Activated naive CD4-positive, alpha-beta T cell treated with anti-CD3 and anti-CD28 coated beads, Interleukin-2, amount 50 U/mL, for 16 hours (primary cell): Measurements from ENCODE around the gene PFN3.
"Not testable (repeated sequence)": the region's sequence is repeated elsewhere in the genome, so short reads cannot be mapped to it uniquely, and the experiment has no call there.

Source experiments
- DNase-seq: peaks from one replicate; pipeline ENCODE4 v3.0.0-alpha.2; 2020

PFN3 gene

DNA sequence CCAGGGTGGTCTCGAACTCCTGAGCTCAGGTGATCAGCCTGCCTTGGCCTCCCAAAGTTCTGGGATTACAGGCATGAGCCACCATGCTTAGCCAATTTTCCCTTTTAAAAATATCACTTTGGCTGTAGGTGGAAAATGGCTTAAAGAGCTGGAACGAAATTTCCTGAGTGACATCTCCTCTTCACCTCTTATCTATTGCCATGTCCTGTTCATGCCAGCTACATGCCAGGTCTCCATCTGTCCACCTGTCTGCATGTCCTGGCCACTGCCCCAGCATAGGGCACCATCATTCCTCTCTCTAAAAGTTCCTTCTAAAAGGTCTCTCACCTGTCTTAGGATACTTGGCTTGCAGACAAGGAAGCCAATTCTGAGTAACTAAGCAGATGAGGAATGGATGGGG is 23.2 kb upstream of the PFN3 start:
- no peak for DNase-seq

DNA sequence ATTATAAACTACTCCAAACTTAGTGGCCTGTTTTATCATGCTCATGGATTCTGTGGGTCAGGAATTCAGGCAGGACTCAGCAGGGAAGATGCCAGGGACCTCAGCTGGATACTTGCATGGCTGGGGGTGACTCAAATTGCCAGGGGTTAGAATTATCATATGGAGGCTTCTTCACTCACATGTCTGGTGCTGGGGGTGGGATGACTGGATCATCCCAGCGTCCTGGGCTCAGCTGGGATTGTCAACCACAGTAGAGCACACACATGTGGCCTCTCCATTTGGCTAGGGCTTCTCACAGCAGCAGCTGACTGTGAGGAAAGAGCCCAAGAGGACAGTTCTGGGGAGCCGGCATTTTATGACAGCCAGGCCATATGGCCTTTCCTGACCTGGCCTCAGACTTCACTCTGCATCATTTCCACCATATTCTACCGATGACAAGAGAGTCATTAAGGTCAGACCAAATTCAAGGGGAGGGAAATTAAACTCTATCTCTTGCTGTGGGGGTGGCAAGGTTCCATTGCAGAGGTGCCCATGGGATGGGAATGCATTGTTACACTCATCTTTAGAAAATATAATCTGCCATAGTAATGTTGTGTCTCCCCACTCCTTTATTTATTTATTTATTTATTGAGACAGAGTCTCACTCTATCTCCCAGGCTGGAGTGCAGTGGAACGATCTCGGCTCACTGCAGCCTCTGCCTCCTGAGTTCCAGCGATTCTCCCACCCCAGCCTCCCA is 20.8 kb upstream of the PFN3 start:
- DNase-seq, result no peak

DNA sequence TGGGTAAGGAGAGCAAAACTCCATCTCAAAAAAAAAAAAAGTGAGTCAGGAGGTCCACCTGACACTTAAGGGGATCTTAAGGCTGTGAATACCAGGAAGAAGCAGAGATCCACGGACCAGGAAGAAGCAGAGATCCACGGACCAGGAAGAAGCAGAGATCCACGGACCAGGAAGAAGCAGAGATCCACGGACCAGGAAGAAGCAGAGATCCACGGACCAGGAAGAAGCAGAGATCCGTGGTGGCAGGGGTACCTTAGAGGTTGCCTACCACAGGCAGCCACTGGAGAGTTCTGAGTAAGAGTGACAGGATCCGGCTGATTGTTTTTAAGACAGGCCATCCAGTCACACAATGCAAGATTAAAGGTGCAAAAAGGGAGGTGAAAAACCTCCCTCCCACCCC is 20.0 kb upstream of the PFN3 start:
- not testable (repeated sequence) for DNase-seq

DNA sequence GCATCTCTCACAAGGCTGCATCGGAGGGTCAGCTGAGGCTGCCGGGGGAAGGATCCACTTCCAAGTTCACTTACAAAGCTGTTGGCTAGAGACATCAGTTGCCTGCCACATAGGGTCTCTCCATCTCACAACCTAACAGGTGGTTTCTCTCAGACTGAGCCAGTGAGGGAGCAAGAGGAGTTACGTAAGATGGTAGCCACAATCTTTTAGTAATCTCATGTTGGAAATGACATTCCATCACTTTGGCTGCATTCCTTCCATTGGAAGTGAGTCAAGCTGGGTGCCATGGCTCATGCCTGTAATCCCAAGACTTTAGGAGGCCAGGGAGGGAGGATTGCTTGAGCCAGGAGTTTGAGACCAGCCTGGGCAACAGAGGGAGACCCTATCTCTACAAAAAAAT is 18.6 kb upstream of the PFN3 start:
- no peak for DNase-seq

DNA sequence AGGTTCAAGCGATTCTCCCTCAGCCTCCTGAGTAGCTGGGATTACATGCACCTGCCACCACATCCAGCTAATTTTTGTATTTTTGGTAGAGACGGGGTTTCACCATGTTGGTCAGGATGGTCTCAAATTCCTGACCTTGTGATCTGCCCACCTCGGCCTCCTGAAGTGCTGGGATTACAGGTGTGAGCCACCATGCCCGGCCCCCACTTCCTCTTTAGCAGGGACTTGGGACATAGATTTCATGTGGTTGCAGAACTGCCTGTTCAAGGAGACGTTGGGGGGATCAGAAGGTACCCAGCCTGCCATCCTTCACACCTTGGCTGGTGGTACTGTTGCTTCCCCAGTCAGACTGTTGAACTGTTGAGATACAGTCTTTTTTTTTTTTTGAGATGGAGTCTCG is 16.6 kb upstream of the PFN3 start:
- DNase-seq, result not testable (repeated sequence)

DNA sequence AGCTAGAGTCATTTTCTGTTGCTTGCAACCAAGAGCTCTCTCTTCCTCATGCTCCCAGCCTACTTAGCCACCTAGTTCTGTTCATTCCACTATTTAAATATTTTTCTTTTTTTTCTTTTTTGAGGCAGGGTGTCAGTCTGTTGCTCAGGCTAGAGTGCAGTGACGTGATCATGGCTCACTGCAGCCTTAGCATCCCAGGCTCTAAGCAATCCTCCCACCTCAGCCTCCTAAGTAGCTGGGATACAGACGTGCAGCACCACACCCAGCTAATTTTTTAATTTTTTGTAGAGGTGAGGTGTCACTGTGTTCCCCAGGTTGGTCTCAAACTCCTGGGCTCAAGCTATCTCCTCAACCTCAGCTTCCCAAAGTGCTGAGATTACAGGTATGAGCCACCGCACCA is 14.0 kb upstream of the PFN3 start:
- no peak for DNase-seq

DNA sequence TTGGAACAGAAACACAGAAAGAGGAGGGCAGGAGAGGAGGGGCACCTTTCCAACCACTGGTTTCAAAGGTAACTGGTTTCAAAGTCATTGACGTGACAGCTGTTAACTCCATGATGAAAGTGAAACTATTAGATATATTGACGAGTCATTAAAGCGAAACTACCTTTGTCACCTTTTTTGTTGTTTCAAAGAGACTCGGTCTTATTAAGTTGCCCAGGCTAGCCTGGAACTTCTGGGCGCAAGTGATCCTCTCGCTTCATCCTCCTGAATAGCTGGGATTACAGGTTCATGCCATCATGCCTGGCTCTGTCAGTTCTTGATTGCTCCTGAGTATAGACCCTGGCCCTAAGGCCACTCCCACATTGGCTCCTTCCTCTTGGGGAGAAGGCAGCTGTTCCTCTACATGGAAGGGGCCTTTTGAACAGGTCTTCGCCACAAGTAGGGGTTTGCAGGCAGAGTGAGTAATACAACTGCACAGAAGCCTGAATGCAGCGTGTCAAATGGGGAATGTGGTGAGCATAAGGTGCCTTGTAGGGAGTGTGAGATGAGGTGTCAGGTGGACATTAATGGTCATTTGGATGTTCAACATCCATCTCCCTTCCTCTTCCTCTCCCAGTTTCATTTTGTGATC is 12.3 kb upstream of the PFN3 start:
- DNase-seq, result no peak

DNA sequence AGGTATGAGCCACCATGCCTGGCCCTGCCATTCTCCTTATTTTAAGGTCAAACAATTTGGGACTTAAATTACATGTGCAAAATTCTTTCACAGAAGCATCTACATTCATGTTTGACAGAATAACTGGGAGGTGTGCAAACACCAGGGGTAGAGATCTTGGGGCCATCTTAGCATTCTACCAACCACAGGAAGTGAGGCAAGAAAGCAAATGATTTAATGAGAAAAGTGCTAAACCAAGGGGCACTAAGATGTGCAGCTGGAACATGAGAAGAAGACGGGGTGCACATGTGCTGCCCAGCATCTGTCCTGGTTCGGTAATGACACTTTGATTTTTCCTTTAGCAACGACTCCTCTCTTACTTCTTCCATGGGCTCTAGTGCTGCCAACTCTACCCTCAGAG is 10.1 kb upstream of the PFN3 start:
- no peak for DNase-seq

DNA sequence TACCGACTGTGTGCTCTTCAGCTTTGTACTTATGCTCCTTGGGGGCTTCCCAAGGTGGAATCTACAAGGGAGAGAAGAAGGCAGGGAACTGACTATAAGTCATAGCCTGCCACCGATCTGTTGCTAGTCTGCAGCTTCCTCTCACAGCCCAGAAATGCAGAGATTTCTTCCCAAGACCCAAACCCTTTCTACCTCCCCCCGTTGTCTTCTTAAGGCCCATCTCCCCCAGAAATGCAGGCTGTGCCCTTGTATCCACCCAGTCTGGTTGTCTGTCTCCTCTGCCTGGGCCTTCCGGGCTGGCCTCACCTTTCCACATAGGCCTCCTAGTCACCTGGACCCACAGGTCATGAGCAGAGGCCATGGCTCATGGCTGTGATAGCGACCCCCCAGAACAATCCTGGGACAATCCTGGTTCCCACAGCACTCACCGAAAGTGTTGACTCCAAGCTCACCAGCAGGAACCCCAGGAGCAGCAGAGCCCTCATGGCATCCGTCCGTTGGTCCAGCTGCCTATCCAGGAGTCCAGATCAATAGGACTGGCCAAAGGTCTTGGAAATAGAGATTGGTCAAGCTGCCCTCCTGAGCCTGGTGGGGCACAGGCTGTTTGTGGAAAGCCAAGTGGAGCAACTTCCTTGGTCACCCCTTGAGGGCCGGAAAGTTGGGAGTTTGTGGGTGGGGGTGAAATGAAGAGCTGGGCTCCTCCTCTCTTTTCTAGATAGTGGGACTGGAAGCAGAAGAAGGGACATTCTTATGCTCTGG is 8.8 kb upstream of the PFN3 start, which contains the start of gene F12:
F12 (minus strand) TSS at position 522 of the 759 bp plus-strand sequence; CDS start at position 485, 37 bp downstream.
- DNase-seq, result no peak

DNA sequence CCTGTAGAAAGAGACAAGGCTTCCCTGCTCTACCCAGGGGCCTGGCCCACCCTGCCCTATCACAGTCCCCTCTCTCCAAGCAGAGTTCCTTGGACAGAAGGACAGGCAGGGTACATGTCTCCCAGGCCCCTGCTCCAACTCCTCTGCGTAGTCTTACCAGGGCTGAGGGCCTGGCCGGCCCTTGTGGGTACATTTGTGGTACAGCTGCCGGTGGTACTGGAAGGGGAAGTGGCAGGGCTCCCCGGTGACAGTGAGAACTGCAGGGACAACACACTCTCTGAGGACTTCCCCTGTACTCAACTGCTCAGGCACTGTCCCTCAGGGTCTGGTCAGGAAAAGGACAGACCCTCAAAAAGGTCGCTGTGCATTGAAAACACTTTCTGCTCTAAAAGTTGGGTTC is 5.3 kb upstream of the PFN3 start:
- DNase-seq, result no peak

DNA sequence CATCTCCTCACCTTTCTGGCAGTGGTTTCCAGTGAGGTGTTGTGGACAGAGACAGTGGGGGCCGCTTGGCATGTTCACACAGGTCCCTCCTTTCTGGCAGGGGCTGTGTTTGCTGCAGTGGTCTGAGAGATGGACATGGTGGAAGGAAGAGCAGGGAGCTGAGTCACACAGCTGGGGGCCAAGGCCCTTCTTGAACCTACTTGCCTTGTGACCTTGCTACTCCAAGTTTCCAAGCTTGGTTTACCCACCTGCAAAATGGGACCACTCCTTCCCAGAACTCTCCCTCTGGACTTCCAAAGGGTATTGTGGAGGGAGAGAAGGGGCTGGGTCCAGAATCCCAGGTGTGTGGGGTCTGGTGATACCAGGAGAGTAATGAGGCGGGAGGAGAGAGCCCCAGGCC is 4.9 kb upstream of the PFN3 start:
- DNase-seq, result no peak

DNA sequence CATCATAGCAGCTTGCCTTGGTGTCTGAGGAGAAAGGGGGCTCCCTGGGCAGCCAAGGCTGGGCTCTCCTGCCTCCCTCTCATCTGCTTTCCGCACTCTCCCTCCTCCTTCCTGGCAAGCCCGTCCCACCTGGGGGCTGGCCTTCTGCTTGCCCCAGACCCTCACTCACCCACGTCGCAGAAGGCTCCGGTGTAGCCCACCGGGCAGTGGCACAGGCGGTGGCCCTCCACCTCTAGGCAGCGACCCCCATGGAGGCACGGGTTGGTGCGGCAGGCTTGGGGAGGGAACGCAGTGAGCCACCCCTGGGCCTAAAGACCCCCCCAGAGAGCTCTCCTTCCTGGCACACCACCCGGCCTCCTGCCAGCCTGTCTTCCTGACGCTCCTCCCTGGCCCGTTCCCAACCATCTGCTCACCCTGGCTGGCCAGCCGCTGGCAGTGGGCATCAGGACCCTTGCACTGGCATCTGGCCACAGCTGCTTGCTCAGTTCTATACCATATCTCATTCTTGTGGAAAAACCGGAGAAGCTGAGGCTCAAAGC is 4.2 kb upstream of the PFN3 start:
- no peak for DNase-seq

DNA sequence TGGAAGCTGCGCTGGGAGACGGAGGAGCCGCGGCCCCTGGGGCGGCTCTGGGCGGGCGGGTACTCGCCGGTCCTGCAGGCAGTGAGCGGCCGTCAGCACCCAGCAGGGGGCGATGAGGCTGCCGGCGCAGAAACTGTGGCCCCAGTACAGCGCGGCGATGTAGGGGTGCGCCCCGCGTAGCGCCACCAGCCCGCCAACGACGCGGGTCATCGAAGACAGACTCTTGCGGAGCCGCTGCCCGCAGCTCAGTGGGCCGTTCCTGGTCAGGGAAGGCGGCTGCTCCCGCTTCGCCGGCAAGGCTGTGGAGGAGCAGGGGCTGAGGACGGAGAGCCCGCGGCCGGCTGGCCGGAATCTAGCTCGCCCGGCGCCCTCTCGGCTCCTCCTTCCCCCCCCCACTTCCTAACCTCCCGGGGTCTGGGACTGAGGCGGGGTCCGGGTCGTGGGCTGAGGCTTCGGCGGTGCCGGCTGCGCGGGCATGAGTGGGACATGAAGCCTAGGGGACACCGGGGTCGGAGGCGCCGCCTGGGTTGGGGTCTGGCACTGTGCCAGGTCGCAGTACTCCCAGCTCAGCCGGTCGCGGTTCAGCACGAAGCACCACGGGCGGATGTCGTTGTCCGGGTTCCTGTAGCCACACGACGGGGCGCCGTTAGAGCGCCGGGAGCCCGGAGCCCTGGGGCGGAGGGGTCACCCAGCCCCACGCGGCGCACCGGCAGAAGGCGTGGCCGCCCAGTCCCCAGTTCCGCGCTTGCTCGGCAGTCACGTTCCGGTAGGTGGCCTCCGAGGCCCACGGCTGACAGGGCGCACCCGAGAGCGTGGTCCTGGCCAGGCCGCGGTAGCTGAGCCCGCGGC is 3.6 kb upstream of the PFN3 start:
- DNase-seq, result peak; percentile 87

DNA sequence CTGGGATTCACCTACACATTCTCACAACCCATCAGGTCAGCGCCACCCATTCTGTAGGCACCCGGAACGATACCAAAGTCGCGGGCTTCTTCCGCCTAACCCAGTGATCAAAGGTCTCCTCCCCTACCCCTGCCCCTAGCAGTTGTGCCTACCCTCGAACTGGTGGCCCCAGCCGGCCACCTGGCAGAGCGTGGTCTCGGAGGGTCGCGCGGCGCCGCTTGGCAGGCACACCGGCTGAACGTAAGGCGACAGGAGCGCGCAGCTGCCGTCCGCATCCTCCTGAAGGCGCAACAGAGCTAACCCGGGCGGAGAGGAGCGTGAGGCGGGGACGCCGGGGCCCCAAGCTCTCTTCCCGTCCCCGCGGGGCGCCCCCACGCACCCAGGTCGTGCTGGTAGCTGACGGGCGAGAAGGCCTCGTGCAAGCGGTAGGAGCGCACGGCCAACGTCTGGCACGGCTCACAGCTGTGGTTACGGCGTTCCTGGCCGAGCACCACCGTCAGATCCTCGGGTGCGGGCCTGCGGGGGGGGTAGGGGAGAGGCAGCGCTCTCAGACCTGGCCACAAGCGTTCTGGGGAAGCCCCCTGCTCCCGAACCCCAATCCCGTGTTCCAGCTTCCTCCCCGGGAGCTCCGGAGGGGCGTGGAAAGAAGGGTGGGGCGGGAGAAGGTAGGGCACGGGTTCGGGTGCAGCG is 2.8 kb upstream of the PFN3 start:
- peak; percentile 61 for DNase-seq

DNA sequence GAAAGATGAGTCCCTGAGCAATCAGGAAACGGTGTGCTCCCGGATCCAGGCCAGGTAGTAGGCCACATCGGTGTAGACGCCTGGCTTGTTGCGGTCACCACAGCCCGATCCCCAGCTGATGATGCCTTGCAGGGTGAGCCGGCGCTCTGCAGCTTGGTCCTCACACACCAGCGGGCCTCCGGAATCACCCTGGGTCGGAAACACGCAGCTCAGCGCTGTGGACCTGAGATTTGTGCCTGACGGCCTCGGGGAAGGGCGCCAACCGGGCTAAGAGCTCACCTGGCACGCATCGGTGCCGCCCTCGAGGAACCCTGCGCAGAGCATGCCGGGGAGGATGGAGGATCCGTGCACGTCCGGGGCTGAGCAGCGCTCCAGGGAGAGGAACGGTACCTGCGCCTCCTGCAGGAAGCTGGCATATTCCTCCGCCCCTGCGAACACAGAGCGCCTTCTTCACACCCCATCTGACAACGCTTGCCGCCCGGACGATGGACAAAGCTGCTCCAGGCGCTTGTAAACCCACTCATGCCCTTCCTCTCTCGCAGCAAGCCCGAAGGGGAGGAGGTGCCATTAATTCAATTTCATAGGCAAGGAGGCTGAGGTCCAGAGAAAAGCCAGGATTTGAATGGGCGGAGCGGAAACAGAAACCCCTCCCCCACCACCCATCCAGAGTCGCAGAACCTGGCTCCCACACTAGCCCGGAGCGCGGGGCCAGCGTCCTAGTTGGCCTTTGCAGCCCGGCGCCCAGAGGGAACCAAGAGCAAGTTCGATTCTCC is 2.0 kb upstream of the PFN3 start:
- DNase-seq, result peak; percentile 75

DNA sequence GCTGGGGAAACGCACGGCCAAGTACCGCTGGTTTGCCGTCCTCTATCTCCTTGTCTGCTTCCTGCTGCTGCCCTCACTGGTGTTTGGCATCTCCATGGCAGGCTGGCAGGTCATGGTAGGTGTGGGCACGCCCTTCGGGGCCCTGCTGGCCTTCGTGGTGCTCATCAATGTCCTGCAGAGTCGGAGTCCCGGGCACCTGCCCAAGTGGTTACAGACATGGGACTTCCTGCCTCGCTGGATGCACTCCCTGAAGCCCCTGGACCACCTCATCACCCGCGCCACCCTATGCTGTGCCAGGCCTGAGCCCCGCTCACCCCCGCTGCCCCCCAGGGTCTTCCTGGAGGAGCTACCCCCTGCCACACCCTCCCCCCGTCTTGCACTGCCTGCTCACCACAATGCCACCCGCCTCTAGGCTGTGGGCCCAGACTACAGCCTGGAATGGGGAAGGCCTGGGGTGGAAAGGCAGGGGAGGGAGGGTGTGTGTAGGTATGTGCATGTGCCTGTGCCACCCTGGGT is 2.5 kb downstream of the PFN3 start:
- no peak for DNase-seq

DNA sequence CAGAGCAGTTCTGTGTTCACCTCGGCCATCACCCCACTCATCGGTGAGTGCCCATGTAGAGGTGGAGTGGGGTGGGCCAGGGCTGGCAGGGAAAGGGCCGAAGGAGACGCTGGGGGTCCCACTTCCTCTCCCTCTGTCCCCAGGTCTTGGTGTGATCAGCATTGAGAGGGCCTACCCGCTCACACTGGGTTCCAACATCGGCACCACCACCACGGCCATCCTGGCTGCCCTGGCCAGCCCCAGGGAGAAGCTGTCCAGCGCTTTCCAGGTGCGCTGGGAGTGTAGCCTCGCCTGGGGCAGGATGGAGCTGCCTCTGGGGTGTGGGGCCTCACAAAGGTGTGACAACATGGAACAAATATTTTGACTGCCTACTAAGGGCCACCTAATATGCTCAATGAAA is 3.7 kb downstream of the PFN3 start:
- DNase-seq, result no peak

DNA sequence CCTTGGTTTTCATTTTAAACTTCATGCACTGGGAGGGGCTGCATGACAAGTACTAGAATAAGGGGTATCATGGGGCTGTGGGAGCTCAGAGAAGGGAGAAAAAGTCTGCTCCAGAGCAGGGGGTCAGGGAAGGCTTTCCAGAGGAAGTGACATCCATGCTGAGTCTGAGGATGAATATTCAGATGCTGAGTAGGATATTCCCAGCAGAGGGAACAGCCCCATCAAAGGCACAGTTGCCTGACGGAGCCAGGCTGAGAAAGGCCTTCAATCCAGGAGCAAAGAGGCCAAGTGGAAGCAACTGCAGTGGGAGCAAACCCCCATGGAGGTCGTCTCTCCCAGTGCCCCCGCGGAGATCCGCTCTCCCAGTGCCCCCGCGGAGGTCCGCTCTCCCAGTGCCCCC is 4.4 kb downstream of the PFN3 start:
- DNase-seq, result no peak

DNA sequence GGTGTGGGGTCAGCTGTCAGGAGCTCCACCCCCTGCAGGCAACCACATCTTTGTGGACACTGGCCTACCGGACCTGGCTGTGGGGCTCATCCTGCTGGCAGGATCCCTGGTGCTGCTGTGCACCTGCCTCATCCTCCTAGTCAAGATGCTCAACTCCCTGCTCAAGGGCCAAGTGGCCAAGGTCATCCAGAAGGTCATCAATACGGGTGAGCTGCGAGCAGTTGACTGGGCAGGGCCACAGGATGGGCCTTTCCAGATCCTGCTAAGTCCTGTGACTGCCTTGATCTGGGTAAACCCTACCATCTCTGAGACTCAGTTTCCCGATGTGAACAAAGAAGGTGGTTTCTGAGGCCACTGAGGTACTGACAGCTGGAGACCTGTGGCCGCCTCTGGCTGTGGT is 6.5 kb downstream of the PFN3 start:
- no peak for DNase-seq

DNA sequence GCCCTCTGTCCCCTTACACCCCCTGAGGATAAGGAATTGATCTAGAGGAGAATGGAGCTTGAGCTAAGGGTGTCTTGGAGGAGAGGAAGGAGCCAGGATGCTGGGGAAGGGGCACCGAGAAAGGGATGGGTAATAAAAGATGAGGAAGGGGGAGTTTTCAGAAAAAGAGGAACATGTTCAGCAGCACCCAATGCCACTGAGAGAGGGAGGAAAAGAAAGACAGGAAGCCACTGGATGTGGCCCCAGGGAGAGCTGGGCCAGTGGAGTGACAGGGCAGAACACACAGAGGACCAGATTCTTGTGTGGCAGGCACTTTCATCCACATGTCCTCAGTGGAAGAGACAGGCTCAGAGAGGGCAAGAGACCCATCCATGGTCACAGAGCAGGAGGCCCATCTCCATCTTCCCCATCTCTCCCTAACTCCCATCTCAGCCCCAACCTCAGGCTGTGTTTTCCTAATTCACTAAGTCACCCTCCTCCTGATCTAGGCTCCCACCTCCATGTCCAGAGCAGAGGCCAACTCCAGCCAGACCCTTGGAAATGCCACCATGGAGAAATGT is 7.2 kb downstream of the PFN3 start:
- DNase-seq, result no peak

DNA sequence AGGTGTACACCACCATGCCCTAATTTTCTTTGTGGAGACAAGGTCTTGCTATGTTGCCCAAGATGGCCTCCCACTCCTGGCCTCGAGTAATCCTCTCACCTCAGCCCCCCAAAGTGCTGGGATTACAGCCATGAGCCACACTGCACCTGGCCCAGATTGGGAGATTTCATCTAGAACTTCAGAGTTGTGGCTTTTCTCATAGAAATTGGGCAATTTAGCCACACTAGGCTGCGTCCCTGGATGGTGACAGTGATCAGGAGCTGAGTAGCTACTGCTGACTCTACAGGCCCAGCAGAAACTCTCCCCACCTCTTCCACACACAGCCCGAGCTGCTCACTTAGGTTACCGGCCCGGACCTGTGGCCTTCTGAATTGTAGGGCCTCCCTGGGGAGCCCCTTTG is 7.7 kb downstream of the PFN3 start:
- no peak for DNase-seq
